IPS DF 4.7 (cell line): ENCODE data around the gene DECR2.
"Not testable (repeated sequence)": the region's sequence is repeated elsewhere in the genome, so short reads cannot be mapped to it uniquely, and the experiment has no call there.

Source experiments
- DNase-seq: peaks from one replicate; pipeline ENCODE4 v3.0.0-alpha.2; 2013; ENCODE audit warnings: low spot score; ENCODE audit errors: extremely low read depth

DECR2 gene

GRCh38 chr16:366476-366875, 35.2 kb upstream of the DECR2 start:
- DNase-seq = no peak

- no peak for DNase-seq
These were observed 34.3 kb upstream of the DECR2 start for GRCh38 chr16:367333-367903.

GRCh38 chr16:368388-369158, 33.1 kb upstream of the DECR2 start:
- no peak for DNase-seq

GRCh38 chr16:369275-369865, 32.3 kb upstream of the DECR2 start:
- no peak for DNase-seq

- DNase-seq = no peak
These were observed 31.7 kb upstream of the DECR2 start for GRCh38 chr16:369866-370436.

- no peak for DNase-seq
These were observed 31.2 kb upstream of the DECR2 start, which contains the start of gene MRPL28 for GRCh38 chr16:370443-370842. MRPL28 (minus strand) TSS chr16:370538; CDS start chr16:370218, 320 bp downstream.

- no peak for DNase-seq
These were observed 30.6 kb upstream of the DECR2 start for GRCh38 chr16:370979-371514.

GRCh38 chr16:371515-372301, 30.0 kb upstream of the DECR2 start:
- DNase-seq = no peak

- no peak for DNase-seq
These were observed 29.2 kb upstream of the DECR2 start for GRCh38 chr16:372302-372983.

GRCh38 chr16:373020-373598, 28.6 kb upstream of the DECR2 start:
- DNase-seq = no peak

- DNase-seq = no peak
These were observed 27.7 kb upstream of the DECR2 start for GRCh38 chr16:373848-374615.

- no peak for DNase-seq
These were observed 27.1 kb upstream of the DECR2 start for GRCh38 chr16:374616-374926.

- DNase-seq = no peak
These were observed 26.5 kb upstream of the DECR2 start for GRCh38 chr16:375212-375611.

- no peak for DNase-seq
These were observed 25.5 kb upstream of the DECR2 start for GRCh38 chr16:375927-376816.

GRCh38 chr16:376817-377418, 24.8 kb upstream of the DECR2 start:
- no peak for DNase-seq

- DNase-seq = no peak
These were observed 24.2 kb upstream of the DECR2 start for GRCh38 chr16:377419-377951.

- not testable (repeated sequence) for DNase-seq
These were observed 23.4 kb upstream of the DECR2 start for GRCh38 chr16:378113-378820.

GRCh38 chr16:378821-379182, 22.9 kb upstream of the DECR2 start:
- no peak for DNase-seq
